PC-9 (cell line): Measurements from ENCODE around the gene PHLDA2.

Experiments used
- CTCF ChIP-seq: fragments of 200-600 bp; sonication (generic); conservative IDR thresholded peaks from 2 replicates; pipeline ENCODE4 v1.6.1; 2017; ENCODE audit warnings: mixed run types, antibody characterized with exemption, mild to moderate bottlenecking, moderate library complexity
- EZH2 ChIP-seq: fragments of 200-600 bp; sonication (generic); IDR thresholded peaks from 2 replicates; pipeline ENCODE4 v1.8.0; 2017; ENCODE audit warnings: antibody characterized with exemption, low read depth

DNA sequence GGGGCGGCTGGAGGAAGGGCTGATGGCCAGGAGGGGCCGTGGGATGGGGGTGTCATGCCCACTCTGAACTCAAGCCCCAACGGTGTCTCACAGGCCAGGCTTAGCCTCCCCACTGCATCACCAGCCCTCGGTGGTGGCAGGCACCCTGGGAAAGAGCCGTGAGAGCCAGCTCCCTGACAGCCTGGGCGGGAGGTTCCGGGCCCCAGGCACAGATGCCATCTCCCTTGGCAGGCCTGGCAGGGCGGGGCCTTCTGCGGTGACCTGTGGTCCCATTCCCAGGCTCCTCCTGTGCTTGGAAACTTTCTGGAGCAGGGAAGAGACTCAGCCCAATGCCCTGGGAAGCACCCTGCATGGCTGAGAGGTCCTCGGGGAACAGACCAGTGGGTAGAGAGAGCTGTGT lies 4.8 kb downstream of the PHLDA2 start:
- TF ChIP-seq CTCF (no peak), EZH2 (no peak)
